ENCODE results near the gene MANF. TPM values are rescaled to one million over a fixed set of nuclear protein-coding genes. Genes with fewer than 3 reads are reported as not detected.

The MANF gene
- total RNA-seq, 1 donor from 2014 or later = 133 TPM

DNA sequence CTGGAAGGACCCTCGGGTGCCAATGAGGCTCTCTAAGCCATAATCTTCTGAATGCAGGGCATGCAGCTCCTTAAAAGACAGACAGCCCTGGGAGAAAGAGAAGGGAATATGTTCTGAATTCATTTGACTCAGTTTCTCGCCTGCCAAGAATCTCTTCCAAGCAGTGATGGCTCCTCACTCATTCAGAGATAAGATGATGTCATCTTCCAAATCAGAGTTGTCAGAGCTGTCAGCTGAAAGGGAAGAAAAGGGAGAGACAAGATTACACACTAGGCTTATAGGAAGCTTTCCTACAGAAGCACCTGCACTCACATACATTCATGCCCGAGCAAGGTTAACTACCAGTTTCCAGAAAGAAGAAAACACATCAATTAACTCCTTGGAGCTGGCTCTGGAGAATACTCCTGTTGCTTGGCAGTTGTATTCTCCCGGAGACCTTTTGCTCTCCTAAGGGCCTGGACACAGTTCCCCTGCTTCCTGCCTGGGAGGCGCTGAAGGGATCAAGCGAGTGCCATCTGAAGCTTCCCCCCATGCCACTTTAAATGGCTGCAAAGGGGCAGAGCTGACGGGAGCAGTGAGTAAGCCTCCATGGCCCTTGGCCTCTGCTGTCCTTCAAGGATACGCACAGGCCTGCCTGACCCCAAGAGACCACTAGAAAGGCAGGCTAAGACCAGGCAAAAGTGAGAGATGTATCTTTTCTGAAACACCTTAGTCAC, 13.7 kb downstream of the MANF start:
- no peak for DNase-seq (ENCODE audit: low read depth)
- peaks cover under 1% of the 10 kb centered on the region for H3K36me3 ChIP-seq (ENCODE audit: control insufficient read depth, insufficient read depth, low read length)
- TF ChIP-seq, protein P1, sequence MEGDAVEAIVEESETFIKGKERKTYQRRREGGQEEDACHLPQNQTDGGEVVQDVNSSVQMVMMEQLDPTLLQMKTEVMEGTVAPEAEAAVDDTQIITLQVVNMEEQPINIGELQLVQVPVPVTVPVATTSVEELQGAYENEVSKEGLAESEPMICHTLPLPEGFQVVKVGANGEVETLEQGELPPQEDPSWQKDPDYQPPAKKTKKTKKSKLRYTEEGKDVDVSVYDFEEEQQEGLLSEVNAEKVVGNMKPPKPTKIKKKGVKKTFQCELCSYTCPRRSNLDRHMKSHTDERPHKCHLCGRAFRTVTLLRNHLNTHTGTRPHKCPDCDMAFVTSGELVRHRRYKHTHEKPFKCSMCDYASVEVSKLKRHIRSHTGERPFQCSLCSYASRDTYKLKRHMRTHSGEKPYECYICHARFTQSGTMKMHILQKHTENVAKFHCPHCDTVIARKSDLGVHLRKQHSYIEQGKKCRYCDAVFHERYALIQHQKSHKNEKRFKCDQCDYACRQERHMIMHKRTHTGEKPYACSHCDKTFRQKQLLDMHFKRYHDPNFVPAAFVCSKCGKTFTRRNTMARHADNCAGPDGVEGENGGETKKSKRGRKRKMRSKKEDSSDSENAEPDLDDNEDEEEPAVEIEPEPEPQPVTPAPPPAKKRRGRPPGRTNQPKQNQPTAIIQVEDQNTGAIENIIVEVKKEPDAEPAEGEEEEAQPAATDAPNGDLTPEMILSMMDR (IDR thresholded peaks at IDR 0.05; ENCODE audit: insufficient read depth, low read length, poor library complexity, severe bottlenecking) = no peak
- H3K4me3 ChIP-seq (ENCODE audit: low read depth, low read length) = no peak overlapping the region
- no peaks in the 10 kb centered on the region for H3K27me3 ChIP-seq (ENCODE audit: control insufficient read depth, insufficient read depth, low read length)

- TF ChIP-seq, protein P1 (IDR thresholded peaks at IDR 0.05; ENCODE audit: insufficient read depth, low read length, poor library complexity, severe bottlenecking) = no peak
- Histone ChIP-seq H3K36me3 (ENCODE audit: control insufficient read depth, insufficient read depth, low read length) (no peaks in the 10 kb centered on the region), H3K4me3 (ENCODE audit: low read depth, low read length) (no peak overlapping the region), H3K27me3 (ENCODE audit: control insufficient read depth, insufficient read depth, low read length) (no peaks in the 10 kb centered on the region)
- no peak for DNase-seq (ENCODE audit: low read depth)
These were observed 15.1 kb downstream of the MANF start for GRCh38 chr3:51400166-51400565.

- Histone ChIP-seq H3K36me3 (ENCODE audit: control insufficient read depth, insufficient read depth, low read length) (no peaks in the 10 kb centered on the region), H3K4me3 (ENCODE audit: low read depth, low read length) (no peak overlapping the region), H3K27me3 (ENCODE audit: control insufficient read depth, insufficient read depth, low read length) (no peaks in the 10 kb centered on the region)
- DNase-seq (ENCODE audit: low read depth) = no peak
- TF ChIP-seq, protein P1 (IDR thresholded peaks at IDR 0.05; ENCODE audit: insufficient read depth, low read length, poor library complexity, severe bottlenecking) = no peak
These were observed 16.6 kb downstream of the MANF start for GRCh38 chr3:51401735-51402134.

GRCh38 chr3:51403675-51404074, 18.6 kb downstream of the MANF start:
- Histone ChIP-seq H3K27me3 (ENCODE audit: control insufficient read depth, insufficient read depth, low read length) (no peaks in the 10 kb centered on the region), H3K4me3 (ENCODE audit: low read depth, low read length) (no peak overlapping the region), H3K36me3 (ENCODE audit: control insufficient read depth, insufficient read depth, low read length) (no peaks in the 10 kb centered on the region)
- TF ChIP-seq, protein P1 (IDR thresholded peaks at IDR 0.05; ENCODE audit: insufficient read depth, low read length, poor library complexity, severe bottlenecking) = no peak
- DNase-seq (ENCODE audit: low read depth) = no peak

DNA sequence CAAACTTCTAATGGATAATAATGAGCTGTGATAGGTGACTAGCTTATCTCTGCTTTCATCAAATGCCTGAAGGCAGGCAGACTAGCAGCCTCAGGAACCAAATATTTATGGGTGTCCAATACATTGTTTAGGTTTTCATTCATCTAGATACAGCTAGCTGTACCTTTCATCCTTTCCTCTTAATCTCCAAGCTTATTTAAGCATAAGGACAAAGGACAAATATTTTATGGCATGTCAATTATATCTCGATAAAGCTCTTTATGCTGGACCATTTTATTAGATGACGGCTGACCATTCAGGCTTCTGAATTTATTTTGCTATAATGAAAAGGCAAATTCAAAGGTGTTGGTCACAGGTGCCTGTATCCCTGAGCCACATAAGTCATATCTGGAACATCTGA, 22.9 kb downstream of the MANF start:
- TF ChIP-seq, protein P1 (IDR thresholded peaks at IDR 0.05; ENCODE audit: insufficient read depth, low read length, poor library complexity, severe bottlenecking) = no peak
- Histone ChIP-seq H3K4me3 (ENCODE audit: low read depth, low read length) (no peak overlapping the region), H3K36me3 (ENCODE audit: control insufficient read depth, insufficient read depth, low read length) (no peaks in the 10 kb centered on the region), H3K27me3 (ENCODE audit: control insufficient read depth, insufficient read depth, low read length) (no peaks in the 10 kb centered on the region)
- no peak for DNase-seq (ENCODE audit: low read depth)

- no peaks in the 10 kb centered on the region for H3K27me3 ChIP-seq (ENCODE audit: control insufficient read depth, insufficient read depth, low read length)
- H3K36me3 ChIP-seq (ENCODE audit: control insufficient read depth, insufficient read depth, low read length) = no peaks in the 10 kb centered on the region
- H3K4me3 ChIP-seq (ENCODE audit: low read depth, low read length) = no peak overlapping the region
- TF ChIP-seq, protein P1 (IDR thresholded peaks at IDR 0.05; ENCODE audit: insufficient read depth, low read length, poor library complexity, severe bottlenecking) = no peak
- no peak for DNase-seq (ENCODE audit: low read depth)
These were observed 23.7 kb downstream of the MANF start for GRCh38 chr3:51408813-51409212.

Measured in kidney epithelial cell (primary cell).